IgD-negative memory B cell (primary cell): ENCODE results near the gene DDX20. TPM values are rescaled to one million over a fixed set of nuclear protein-coding genes. Genes with fewer than 3 reads are reported as not detected.
A peak's percentile ranks its signal among the peaks of the same experiment; 100 is the strongest.

Experiments
- H3K27ac Mint-ChIP-seq, 3 donors: one replicate each; pipeline ENCODE4 v1.8.0; 2020 to 2022; ENCODE audit warnings: mild to moderate bottlenecking in 3 of 3, mixed read lengths in 3 of 3, moderate library complexity in 1 of 3
- H3K27me3 Mint-ChIP-seq: one replicate; pipeline ENCODE4 v1.8.0; 2021; ENCODE audit warnings: mixed read lengths
- H3K36me3 Mint-ChIP-seq: one replicate; pipeline ENCODE4 v1.8.0; 2020; ENCODE audit warnings: mild to moderate bottlenecking, mixed read lengths
- H3K4me1 Mint-ChIP-seq, 3 donors: one replicate each; pipeline ENCODE4 v1.8.0; 2020 to 2022; ENCODE audit warnings: mixed read lengths in 3 of 3, mild to moderate bottlenecking in 1 of 3
- H3K4me3 Mint-ChIP-seq, 4 donors: one replicate each; pipeline ENCODE4 v1.8.0; 2020 to 2022; ENCODE audit warnings: mild to moderate bottlenecking in 4 of 4, mixed read lengths in 4 of 4, moderate library complexity in 3 of 4
- H3K9me3 Mint-ChIP-seq, 3 donors: one replicate each; pipeline ENCODE4 v1.8.0; 2020 to 2021; ENCODE audit warnings: mixed read lengths in 3 of 3, mild to moderate bottlenecking in 1 of 3
- polyA plus RNA-seq: library from polyadenylated mRNA; unstranded; fragments of 300-500 nt; fragmentation: Illumina TruSeq; gene quantifications from one replicate; pipeline ENCODE4 v1.2.3, GENCODE V29; 2021

Gene DDX20
- polyA plus RNA-seq, 1 donor from 2014 or later, result 12.2 TPM

DNA sequence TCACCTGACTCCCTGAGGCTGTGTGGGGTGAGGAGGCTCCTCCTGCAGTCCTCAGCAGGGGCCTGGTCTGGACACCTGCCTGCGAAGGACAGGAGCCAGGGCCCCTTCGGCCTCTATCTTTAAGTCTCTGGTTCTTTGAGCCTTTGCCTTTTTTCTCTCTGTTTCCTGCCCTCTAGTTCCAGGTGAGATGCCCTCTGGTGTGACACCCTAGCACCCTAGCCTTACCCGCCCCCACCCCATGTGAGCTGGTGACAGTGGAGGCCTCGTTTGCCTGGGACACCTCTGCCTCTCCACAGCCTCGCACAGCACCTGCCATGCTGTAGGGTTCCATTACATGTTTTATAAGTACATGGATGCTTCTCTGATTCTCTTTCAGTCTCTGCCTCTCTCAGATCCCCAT is 47.3 kb downstream of the DDX20 start:
- no peaks in the 10 kb centered on the region for H3K36me3 Mint-ChIP-seq
- no peak overlapping the region for H3K27ac Mint-ChIP-seq
- peaks cover 13 to 29% (median 17%) of the 10 kb centered on the region in 3 donors for H3K4me1 Mint-ChIP-seq
- H3K27me3 Mint-ChIP-seq, result no peaks in the 10 kb centered on the region
- no peak overlapping the region for H3K4me3 Mint-ChIP-seq
- H3K9me3 Mint-ChIP-seq, result peaks cover 0 to 1% (median 0%) of the 10 kb centered on the region in 3 donors

DNA sequence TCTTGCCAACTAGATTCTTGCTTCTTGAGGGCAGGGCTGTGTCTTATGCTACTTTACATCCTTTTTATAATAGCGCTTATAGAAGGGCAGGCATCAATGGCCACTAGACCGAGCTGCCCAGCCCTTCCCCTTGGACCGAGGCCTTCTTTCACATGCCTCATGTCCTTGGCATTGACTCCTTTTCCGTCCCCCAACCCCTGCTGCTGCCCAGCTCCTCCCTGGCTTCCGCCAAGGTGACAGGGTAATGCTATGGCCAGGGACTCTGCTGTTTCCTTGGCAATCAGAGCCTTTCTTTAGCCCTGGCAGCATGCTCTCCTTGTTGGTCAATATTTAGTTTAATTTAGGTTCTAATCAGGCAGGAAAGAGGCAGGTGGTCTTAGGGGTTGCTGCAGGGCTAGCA is 48.2 kb downstream of the DDX20 start:
- Mint-ChIP-seq H3K27ac (no peak overlapping the region), H3K27me3 (peaks cover 2% of the 10 kb centered on the region), H3K4me1 (peaks cover 22 to 39% (median 27%) of the 10 kb centered on the region in 3 donors), H3K36me3 (no peaks in the 10 kb centered on the region), H3K4me3 (no peak overlapping the region), H3K9me3 (peaks cover 0 to 1% (median 0%) of the 10 kb centered on the region in 3 donors)

DNA sequence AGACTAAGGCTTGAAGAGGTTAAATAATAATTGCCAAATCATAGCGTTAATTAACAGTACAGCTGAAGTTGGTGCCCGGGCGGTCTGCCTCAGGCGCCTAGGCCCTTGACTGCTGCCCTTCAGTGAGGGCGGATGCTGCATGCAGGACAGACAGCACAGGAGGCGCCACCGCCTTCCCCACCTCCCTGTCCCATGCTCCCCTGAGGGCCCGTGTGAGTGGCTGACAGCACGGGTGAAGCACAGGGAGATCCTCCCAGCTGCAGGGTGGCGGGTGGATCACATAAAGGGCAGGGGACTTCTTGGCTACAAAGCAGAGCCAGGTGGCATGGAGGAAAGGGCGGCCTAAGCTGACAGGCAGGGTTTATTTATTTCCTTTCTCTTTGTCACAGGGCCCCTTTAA is 49.1 kb downstream of the DDX20 start:
- no peak overlapping the region for H3K27ac Mint-ChIP-seq
- H3K27me3 Mint-ChIP-seq, result peaks cover 3% of the 10 kb centered on the region
- no peaks in the 10 kb centered on the region for H3K36me3 Mint-ChIP-seq
- H3K4me3 Mint-ChIP-seq, result no peak overlapping the region
- H3K9me3 Mint-ChIP-seq, result peaks cover 0 to 1% (median 0%) of the 10 kb centered on the region in 3 donors
- H3K4me1 Mint-ChIP-seq, result peaks cover 27 to 46% (median 31%) of the 10 kb centered on the region in 3 donors

DNA sequence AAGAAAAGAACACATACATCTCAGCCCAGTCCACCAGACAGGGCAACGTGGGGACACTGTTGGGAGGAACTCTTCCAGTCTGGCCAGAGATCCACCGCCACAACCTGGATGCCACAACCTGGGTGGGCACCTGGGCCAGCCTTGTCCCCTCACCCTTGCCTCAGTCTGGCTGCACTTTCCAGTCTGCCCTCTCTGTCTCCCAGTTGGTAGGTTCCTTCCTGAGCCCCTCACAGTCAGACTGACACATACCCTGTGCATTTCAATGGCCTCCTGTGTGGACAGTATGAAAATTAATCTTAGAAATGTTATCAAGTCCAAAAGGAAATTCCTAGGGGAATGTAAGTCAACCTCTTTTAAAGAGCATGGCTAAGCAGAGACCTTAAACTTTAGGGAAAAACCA is 49.5 kb downstream of the DDX20 start:
- no peaks in the 10 kb centered on the region for H3K36me3 Mint-ChIP-seq
- peaks cover 3% of the 10 kb centered on the region for H3K27me3 Mint-ChIP-seq
- peaks cover 0 to 1% (median 0%) of the 10 kb centered on the region in 3 donors for H3K9me3 Mint-ChIP-seq
- peaks cover 28 to 50% (median 31%) of the 10 kb centered on the region in 3 donors for H3K4me1 Mint-ChIP-seq
- no peak overlapping the region for H3K27ac Mint-ChIP-seq
- no peak overlapping the region for H3K4me3 Mint-ChIP-seq

DNA sequence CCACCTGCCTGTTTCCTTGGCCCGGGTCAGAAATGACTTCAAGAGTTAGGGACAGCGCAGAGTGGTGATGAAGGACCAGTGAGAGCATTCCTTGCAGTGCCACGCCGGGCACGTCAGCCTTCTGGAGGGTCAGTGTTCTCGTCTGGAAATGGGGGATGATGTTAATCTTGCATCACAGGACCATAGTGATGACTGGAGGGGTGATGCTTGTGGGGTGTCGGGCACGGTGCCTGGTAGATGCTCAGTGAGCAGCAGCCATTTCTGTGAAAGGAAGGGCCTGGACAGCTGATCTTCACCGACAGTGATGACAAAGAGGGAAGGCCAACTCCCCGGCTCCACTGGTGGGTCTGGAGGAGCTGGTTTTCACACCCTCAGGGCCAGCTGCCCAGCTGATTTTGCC is 56.2 kb downstream of the DDX20 start:
- Mint-ChIP-seq H3K4me3 (no peak overlapping the region), H3K9me3 (peaks cover 0 to 1% (median 0%) of the 10 kb centered on the region in 3 donors), H3K36me3 (peaks cover 2% of the 10 kb centered on the region), H3K4me1 (peaks cover 24 to 38% (median 26%) of the 10 kb centered on the region in 3 donors), H3K27me3 (peaks cover 7% of the 10 kb centered on the region), H3K27ac (no peak overlapping the region)

DNA sequence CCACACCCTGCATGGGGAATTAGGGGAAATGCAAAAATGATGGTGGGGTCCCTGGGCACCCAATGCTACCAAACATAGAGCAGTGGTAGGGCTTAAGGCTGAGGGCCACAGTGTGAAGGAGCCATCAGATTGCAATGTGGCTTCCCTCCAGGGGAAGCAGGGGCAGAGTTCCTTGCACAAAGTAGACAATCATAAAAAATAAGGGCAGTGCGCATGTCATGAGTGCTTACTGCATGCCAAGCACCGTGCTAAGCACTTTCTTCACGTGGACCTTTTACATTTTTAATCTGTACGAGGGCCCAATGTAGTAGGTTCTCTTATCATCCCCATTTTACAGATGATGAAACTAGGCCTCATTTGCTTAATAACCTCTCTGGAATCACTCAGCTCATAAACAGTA is 56.6 kb downstream of the DDX20 start:
- Mint-ChIP-seq H3K9me3 (peaks cover 0 to 1% (median 0%) of the 10 kb centered on the region in 3 donors), H3K4me1 (peaks cover 20 to 34% (median 24%) of the 10 kb centered on the region in 3 donors), H3K27me3 (peaks cover 7% of the 10 kb centered on the region), H3K36me3 (peaks cover 2% of the 10 kb centered on the region), H3K4me3 (no peak overlapping the region), H3K27ac (no peak overlapping the region)

DNA sequence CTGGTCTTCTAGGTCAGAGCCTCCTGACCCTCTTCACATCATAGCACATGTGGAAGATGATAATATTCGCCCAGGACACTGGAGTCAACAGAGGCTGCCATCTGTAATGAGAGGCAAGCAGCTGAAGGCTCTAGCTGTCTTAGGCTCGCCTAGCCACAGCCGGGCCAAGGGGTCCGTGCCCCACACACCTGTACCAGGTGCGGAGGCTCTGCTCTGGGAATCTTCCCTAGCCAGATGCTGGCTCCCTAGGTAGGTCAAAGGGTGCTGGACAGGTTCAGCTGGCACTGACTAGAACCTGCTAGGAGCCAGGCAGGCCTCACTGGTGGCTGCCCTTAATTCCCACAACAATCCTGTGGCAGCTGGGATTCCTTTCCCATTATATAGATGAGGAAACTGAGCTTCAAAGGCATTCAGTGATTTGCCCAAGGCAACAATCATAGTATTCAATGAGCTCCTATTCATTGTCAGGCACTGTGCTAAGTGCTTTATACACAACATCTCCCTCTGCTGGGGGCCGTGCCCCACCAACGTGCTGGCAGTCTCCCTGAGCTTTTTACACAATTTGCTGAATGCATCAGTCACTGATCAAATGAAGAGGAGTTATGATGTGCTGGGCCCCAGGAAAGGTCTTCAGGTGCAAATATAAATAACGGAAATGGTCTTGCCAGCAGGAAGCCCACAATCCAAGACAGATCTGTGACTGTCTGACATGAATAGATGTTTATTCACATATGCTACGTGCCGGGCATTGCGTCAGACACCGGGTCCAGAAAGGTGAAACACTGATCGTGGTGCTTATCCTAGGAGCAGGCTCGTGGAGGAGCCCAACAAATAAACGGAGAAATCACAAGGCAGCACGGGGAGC is 58.0 kb downstream of the DDX20 start:
- no peak overlapping the region for H3K4me3 Mint-ChIP-seq
- H3K27ac Mint-ChIP-seq, result peak overlapping the region in 1 of 3 donors; percentile 90
- peaks cover 5% of the 10 kb centered on the region for H3K27me3 Mint-ChIP-seq
- peaks cover 7 to 23% (median 16%) of the 10 kb centered on the region in 3 donors for H3K4me1 Mint-ChIP-seq
- no peaks in the 10 kb centered on the region for H3K9me3 Mint-ChIP-seq
- peaks cover 2% of the 10 kb centered on the region for H3K36me3 Mint-ChIP-seq

DNA sequence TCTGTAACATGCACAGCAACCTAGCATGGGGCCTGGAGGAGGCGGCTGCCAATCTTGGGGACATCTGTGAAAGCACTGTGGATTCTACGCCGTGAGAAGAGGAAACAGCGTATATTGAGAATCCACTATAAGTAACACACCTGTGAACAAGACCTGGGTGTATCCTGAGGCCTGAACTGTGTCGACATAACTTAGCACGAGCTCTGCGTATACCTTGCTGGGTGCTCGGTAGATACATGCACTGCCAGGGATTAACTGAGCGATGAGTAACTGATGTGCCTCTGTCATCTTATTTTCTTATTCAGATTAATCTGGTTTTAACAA is 58.6 kb downstream of the DDX20 start:
- H3K27me3 Mint-ChIP-seq, result peaks cover 4% of the 10 kb centered on the region
- peaks cover under 1 to 17% (median 10%) of the 10 kb centered on the region in 3 donors for H3K4me1 Mint-ChIP-seq
- no peak overlapping the region for H3K4me3 Mint-ChIP-seq
- no peaks in the 10 kb centered on the region for H3K9me3 Mint-ChIP-seq
- H3K27ac Mint-ChIP-seq, result peak overlapping the region in 1 of 3 donors; percentile 90
- peaks cover 2% of the 10 kb centered on the region for H3K36me3 Mint-ChIP-seq

DNA sequence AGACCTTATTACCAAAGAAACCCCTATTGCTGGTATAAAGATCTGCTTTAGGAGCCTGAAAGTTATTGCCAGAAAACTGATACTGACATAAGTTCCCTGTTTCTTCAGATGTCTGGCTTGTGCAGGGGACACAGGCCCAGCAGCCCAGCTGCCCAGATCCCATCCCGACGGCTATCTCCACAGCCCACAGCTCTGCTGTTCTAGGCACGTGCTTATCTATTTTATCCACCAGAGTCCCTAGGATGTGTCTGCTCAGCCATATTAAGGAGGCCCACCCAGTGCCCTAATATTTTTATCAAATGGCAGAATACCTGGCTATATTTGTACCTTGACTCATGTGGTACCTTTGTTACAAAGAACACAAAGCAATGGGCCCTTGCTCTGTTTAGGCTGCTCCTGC is 58.9 kb downstream of the DDX20 start:
- Mint-ChIP-seq H3K27ac (no peak overlapping the region), H3K4me1 (peaks cover 0 to 15% (median 7%) of the 10 kb centered on the region in 3 donors), H3K36me3 (peaks cover 2% of the 10 kb centered on the region), H3K9me3 (no peaks in the 10 kb centered on the region), H3K27me3 (peaks cover 4% of the 10 kb centered on the region), H3K4me3 (no peak overlapping the region)

Other genes with a start within 250 kb of the DDX20 start
- gene RAP1A, start 136.1 kb upstream of the DDX20 start, polyA plus RNA-seq, result 44.9 TPM
- 1.3 TPM for gene INKA2, start 16.5 kb upstream of the DDX20 start, polyA plus RNA-seq
- not detected for gene KCND3, start 233.8 kb downstream of the DDX20 start, polyA plus RNA-seq